ENCODE data around the gene WNT3A.

Gene WNT3A

GRCh38 chr1:228046421-228047182, 39.8 kb downstream of the WNT3A start:
- DNase-seq (ENCODE audit: low read depth in 1 of 2, low spot score in 1 of 2) = no peak
- in situ Hi-C loops (cut with HindIII; ENCODE audit: low pct_unique_long_range_greater_than_20kb, low sequenced_read_pairs) = no loop called here
- no peak for TF ChIP-seq JUND (IDR thresholded peaks at IDR 0.05; ENCODE audit: low read depth)

GRCh38 chr1:228047183-228047466, 40.3 kb downstream of the WNT3A start:
- no peak for TF ChIP-seq JUND (IDR thresholded peaks at IDR 0.05; ENCODE audit: low read depth)
- in situ Hi-C loops (cut with HindIII; ENCODE audit: low pct_unique_long_range_greater_than_20kb, low sequenced_read_pairs) = no loop called here

DNA sequence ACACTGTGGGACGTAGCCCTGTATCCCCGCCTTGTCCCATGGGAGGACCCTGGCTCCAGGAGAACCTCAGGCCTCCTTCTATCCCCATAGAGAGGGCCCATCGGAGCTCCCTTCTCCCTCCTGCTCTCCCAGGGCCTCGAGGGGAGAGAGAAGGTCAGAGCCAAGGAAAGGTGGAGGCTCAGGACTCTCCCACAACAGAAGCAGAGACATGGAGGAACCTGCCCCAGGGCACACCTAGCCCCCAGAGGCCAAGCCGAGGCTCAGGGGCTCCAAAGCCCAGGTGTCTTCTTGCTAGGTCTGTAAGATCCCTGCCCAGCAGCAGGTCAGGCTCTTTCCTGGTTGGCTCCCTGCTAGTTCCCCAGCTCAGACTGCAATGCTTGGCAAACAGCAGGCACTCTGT, 41.3 kb downstream of the WNT3A start:
- in situ Hi-C loops (cut with HindIII; ENCODE audit: low pct_unique_long_range_greater_than_20kb, low sequenced_read_pairs) = no loop called here
- no peak for TF ChIP-seq JUND (IDR thresholded peaks at IDR 0.05; ENCODE audit: low read depth)
- no peak for DNase-seq (ENCODE audit: low read depth in 1 of 2, low spot score in 1 of 2)

More at GRCh38 chr1:228047183-228047466, 40.3 kb downstream of the WNT3A start:
- DNase-seq (ENCODE audit: low read depth in 1 of 2, low spot score in 1 of 2) = no peak

DNA sequence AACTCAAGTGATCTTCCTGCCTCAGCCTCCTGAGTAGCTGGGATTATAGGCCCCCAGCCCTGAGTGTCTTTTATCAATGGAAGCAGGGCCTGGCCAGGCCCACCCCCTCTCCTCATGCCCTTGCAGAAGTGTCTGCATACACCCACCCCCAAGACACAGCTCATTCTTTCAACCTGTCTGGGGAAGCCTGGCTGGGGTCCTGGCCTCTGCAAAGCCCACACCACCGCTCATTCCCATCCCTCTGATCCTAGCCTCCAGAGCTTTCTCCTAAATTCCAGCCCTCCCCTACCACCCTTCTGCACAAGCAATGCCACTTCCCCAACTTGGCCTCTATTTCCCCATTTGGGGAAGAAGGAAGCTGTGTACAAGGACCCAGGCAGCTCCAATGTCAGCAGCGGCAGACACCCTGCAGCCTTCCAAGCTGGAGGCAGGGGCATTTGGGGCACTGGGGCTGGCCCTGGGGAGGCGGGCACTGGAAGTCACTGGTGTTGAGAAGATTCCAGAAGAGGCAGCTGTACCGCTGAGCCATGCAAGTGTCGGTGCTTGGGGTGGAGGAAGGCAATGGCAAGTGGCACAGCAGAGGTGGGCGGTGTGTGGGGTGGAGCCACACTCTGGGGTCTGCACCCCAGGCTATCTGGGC, 42.0 kb downstream of the WNT3A start:
- TF ChIP-seq JUND (IDR thresholded peaks at IDR 0.05; ENCODE audit: low read depth) = no peak
- DNase-seq (ENCODE audit: low read depth in 1 of 2, low spot score in 1 of 2) = no peak
- in situ Hi-C loops (cut with HindIII; ENCODE audit: low pct_unique_long_range_greater_than_20kb, low sequenced_read_pairs) = no loop called here

DNA sequence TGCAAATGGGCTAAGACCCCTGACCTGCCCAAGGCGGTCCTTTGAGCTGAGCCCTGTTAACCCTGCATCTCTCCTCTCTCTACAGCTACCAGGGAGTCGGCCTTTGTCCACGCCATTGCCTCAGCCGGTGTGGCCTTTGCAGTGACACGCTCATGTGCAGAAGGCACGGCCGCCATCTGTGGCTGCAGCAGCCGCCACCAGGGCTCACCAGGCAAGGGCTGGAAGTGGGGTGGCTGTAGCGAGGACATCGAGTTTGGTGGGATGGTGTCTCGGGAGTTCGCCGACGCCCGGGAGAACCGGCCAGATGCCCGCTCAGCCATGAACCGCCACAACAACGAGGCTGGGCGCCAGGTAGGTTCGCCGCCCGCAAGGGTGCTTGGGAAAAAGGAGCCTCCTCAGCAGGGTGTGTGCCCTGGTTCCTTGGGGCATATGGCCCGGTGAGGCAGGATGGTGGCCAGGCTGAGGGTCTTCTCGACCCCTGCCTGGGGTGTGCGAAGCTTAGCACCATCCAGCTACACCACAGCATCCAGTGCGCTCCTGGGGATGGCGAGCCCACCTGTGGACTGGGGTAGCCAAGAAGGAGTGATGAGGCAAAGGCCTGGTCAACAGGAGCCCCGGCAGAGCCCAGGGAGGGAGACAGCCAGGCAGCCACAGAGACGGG, 43.9 kb downstream of the WNT3A start:
- in situ Hi-C loops (cut with HindIII; ENCODE audit: low pct_unique_long_range_greater_than_20kb, low sequenced_read_pairs) = no loop called here
- DNase-seq (ENCODE audit: low read depth in 1 of 2, low spot score in 1 of 2) = no peak
- no peak for TF ChIP-seq JUND (IDR thresholded peaks at IDR 0.05; ENCODE audit: low read depth)

GRCh38 chr1:228058172-228058948, 51.6 kb downstream of the WNT3A start:
- in situ Hi-C loops (cut with HindIII; ENCODE audit: low pct_unique_long_range_greater_than_20kb, low sequenced_read_pairs) = no loop called here
- TF ChIP-seq JUND (IDR thresholded peaks at IDR 0.05; ENCODE audit: low read depth) = no peak

DNA sequence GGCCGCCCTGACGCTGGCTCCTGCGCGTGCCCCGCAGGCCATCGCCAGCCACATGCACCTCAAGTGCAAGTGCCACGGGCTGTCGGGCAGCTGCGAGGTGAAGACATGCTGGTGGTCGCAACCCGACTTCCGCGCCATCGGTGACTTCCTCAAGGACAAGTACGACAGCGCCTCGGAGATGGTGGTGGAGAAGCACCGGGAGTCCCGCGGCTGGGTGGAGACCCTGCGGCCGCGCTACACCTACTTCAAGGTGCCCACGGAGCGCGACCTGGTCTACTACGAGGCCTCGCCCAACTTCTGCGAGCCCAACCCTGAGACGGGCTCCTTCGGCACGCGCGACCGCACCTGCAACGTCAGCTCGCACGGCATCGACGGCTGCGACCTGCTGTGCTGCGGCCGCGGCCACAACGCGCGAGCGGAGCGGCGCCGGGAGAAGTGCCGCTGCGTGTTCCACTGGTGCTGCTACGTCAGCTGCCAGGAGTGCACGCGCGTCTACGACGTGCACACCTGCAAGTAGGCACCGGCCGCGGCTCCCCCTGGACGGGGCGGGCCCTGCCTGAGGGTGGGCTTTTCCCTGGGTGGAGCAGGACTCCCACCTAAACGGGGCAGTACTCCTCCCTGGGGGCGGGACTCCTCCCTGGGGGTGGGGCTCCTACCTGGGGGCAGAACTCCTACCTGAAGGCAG, 52.3 kb downstream of the WNT3A start:
- in situ Hi-C loops (cut with HindIII; ENCODE audit: low pct_unique_long_range_greater_than_20kb, low sequenced_read_pairs) = no loop called here
- no peak for DNase-seq (ENCODE audit: low read depth in 1 of 2, low spot score in 1 of 2)
- no peak for TF ChIP-seq JUND (IDR thresholded peaks at IDR 0.05; ENCODE audit: low read depth)

More at GRCh38 chr1:228058172-228058948, 51.6 kb downstream of the WNT3A start:
- DNase-seq (ENCODE audit: low read depth in 1 of 2, low spot score in 1 of 2) = no peak

GRCh38 chr1:228059634-228060457, 53.0 kb downstream of the WNT3A start:
- DNase-seq (ENCODE audit: low read depth in 1 of 2, low spot score in 1 of 2) = peak in 1 of 2 experiments; percentile 98
- in situ Hi-C loops (cut with HindIII; ENCODE audit: low pct_unique_long_range_greater_than_20kb, low sequenced_read_pairs) = no loop called here
- no peak for TF ChIP-seq JUND (IDR thresholded peaks at IDR 0.05; ENCODE audit: low read depth)

DNA sequence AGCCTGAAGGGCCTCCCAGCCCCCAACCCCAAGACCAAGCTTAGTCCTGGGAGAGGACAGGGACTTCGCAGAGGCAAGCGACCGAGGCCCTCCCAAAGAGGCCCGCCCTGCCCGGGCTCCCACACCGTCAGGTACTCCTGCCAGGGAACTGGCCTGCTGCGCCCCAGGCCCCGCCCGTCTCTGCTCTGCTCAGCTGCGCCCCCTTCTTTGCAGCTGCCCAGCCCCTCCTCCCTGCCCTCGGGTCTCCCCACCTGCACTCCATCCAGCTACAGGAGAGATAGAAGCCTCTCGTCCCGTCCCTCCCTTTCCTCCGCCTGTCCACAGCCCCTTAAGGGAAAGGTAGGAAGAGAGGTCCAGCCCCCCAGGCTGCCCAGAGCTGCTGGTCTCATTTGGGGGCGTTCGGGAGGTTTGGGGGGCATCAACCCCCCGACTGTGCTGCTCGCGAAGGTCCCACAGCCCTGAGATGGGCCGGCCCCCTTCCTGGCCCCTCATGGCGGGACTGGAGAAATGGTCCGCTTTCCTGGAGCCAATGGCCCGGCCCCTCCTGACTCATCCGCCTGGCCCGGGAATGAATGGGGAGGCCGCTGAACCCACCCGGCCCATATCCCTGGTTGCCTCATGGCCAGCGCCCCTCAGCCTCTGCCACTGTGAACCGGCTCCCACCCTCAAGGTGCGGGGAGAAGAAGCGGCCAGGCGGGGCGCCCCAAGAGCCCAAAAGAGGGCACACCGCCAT, 53.8 kb downstream of the WNT3A start:
- no peak for TF ChIP-seq JUND (IDR thresholded peaks at IDR 0.05; ENCODE audit: low read depth)
- no peak for DNase-seq (ENCODE audit: low read depth in 1 of 2, low spot score in 1 of 2)
- in situ Hi-C loops (cut with HindIII; ENCODE audit: low pct_unique_long_range_greater_than_20kb, low sequenced_read_pairs) = no loop called here

DNA sequence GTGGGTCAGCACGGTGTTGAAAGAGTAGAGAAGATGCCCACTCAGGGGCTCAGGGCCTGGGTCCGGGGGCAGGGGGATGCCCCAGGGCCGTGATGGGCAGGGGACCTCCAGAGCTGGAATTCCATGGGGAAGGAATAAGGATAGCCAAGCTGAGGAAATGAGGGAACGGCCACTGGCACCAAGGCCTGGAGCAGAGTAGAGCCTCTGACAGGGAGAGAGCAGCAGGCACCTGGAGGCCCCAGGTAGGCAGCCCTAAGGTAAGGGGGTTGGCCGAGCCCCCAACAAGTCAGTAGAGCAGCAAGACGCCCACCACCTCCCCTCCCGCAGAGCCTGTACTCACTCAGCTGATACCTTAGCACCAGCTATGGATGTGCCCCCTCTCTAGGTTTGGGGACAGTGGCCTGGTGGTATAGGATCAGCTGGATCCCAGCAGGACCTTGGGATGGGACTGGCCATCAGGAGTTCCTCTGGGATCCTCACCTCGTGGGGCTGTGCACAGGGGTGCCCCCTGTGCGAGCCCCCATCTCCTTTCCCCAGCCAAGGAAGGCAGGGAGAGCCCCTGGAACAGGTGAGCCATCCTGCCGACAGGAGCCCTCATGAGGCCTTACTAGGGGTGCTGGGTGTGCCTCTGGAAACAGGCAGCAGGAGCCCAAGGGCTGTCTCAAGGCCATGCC, 54.8 kb downstream of the WNT3A start:
- no peak for DNase-seq (ENCODE audit: low read depth in 1 of 2, low spot score in 1 of 2)
- in situ Hi-C loops (cut with HindIII; ENCODE audit: low pct_unique_long_range_greater_than_20kb, low sequenced_read_pairs) = no loop called here
- no peak for TF ChIP-seq JUND (IDR thresholded peaks at IDR 0.05; ENCODE audit: low read depth)
